ENCODE measurements around the gene CRLF1. TPM values are rescaled to one million over a fixed set of nuclear protein-coding genes. Genes with fewer than 3 reads are reported as not detected.

The CRLF1 gene
- total RNA-seq: 10 to 100 TPM in 3 of 4 donors, 1 to 10 TPM in 1; 7.2 to 64.0 (median 38.8) TPM
- polyA plus RNA-seq: 79.6 TPM
- long read RNA-seq, donor 1, transcript CRLF1-201 (9 exons, 1,792 nt): major isoform, 40 of 111 reads
- long read RNA-seq, donor 1, partial matches to known transcripts: 25 of 111 reads
- long read RNA-seq, donor 1, other reads (novel, unspliced or antisense): 45 of 111 reads
- long read RNA-seq, donor 2, transcript CRLF1-201 (9 exons, 1,792 nt): major isoform, 18 of 42 reads
- long read RNA-seq, donor 2, partial matches to known transcripts: 2 of 42 reads
- long read RNA-seq, donor 2, other reads (novel, unspliced or antisense): 22 of 42 reads
- long read RNA-seq, donor 3, partial matches to known transcripts: 2 of 20 reads
- long read RNA-seq, donor 3, other reads (novel, unspliced or antisense): 17 of 20 reads
- long read RNA-seq, donor 4, partial matches to known transcripts: 1 of 12 reads
- long read RNA-seq, donor 4, other reads (novel, unspliced or antisense): 8 of 12 reads

DNA sequence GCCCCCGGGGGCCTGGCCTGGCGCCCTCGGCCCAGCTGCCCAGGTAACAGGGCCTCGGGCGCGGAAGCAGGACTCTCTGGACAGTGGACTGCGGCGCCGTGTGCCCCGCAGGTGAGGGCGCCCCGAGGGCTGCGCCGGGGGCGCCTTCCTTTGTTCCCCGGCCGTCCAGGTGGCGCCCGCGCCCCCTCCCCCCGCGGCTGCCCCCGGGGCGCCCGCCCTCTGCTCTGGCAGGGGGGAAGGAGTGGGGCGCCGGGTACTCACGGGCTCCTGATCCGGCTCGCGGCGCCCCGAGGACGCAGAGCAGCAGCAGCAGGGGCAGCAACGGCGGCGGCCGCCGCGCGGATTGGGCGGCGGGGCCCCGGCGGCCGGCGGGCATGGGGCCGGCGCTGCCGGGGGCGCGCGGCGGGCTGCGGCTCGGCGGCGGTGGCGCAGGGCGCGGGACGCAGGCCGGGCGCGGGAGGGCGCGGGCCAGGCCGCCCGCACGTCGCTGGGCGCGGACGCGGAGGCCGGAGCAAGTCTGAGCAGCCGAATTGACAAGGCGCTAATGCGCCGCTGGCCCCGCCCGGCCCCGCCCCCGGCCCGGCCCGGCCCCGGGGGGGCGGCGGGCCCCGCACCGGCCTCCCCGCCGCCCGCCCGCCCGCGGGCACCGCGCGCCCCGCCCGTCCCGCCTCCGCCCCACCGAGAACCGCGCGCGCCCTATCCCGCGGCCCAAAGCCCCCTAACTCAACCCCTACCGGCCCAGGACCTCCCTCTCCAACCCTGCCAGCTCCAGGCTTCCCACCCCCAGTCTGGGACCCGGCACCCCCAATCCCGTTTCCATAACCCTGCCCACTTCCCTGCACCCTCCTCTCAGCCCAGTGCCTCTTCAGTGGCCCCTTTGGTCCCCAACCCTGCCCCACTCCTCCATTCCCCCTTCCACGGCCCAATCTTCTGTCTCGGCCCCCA, at the start of gene CRLF1:
CRLF1 (minus strand) TSS at position 519 of the 945 bp plus-strand sequence; CDS start at position 376, 143 bp downstream.
- H3K4me1 ChIP-seq (ENCODE audit: control insufficient read depth, insufficient read depth, low read length): no peaks in the 10 kb centered on the region
- under 1% methylated on average over 113 of the region's 116 CpGs for WGBS
- ATAC-seq: no peak
- no peaks in the 10 kb centered on the region for H3K9me3 ChIP-seq (ENCODE audit: control insufficient read depth, low read length)
- H3K4me3 ChIP-seq (ENCODE audit: low read length): peak within 1 kb of the TSS; percentile 52
- peak in 1 of 3 donors; percentile 55 for DNase-seq
- H3K27ac ChIP-seq (ENCODE audit: low read length): no peak within 1 kb of the TSS
- H3K27me3 ChIP-seq (ENCODE audit: control insufficient read depth, insufficient read depth): no peaks in the 10 kb centered on the region
- intact Hi-C loops (cut with DNase I): no loop called here

- WGBS: 96% methylated on average over 13 of the region's 13 CpGs
- no peak for ATAC-seq
- Histone ChIP-seq H3K27ac (ENCODE audit: low read length) (no peak overlapping the region), H3K9me3 (ENCODE audit: control insufficient read depth, low read length) (no peaks in the 10 kb centered on the region), H3K27me3 (ENCODE audit: control insufficient read depth, insufficient read depth) (no peaks in the 10 kb centered on the region), H3K4me1 (ENCODE audit: control insufficient read depth, insufficient read depth, low read length) (peaks cover 23% of the 10 kb centered on the region), H3K4me3 (ENCODE audit: low read length) (no peak overlapping the region)
- DNase-seq: no peak
- intact Hi-C loops (cut with DNase I): no loop called here
Measured at GRCh38 chr19:18655173-18655844, 48.7 kb upstream of the CRLF1 start.

DNA sequence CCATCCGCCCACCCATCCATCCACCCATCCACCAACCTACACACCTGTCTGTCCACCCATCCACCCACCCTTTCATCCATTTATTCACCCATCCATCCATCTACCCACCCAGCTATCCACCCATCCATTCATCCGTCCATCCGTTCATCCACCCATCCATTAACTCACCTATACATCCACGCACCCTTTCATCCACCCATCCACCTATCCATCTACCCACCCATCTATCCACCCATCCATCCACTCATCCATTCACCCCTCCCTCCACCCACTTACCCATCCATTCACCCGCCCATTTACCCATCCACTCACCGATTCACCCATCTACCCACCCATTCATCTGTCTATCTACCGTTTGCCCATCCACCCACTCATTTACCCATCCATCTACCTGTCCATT, 47.9 kb upstream of the CRLF1 start:
- H3K4me3 ChIP-seq (ENCODE audit: low read length): no peak overlapping the region
- 97% methylated on average over 7 of the region's 7 CpGs for WGBS
- intact Hi-C loops (cut with DNase I): no loop called here
- ATAC-seq (no peak), DNase-seq (no peak)
- H3K4me1 ChIP-seq (ENCODE audit: control insufficient read depth, insufficient read depth, low read length): peaks cover 26% of the 10 kb centered on the region
- H3K27me3 ChIP-seq (ENCODE audit: control insufficient read depth, insufficient read depth): no peaks in the 10 kb centered on the region
- H3K9me3 ChIP-seq (ENCODE audit: control insufficient read depth, low read length): no peaks in the 10 kb centered on the region
- no peak overlapping the region for H3K27ac ChIP-seq (ENCODE audit: low read length)

DNA sequence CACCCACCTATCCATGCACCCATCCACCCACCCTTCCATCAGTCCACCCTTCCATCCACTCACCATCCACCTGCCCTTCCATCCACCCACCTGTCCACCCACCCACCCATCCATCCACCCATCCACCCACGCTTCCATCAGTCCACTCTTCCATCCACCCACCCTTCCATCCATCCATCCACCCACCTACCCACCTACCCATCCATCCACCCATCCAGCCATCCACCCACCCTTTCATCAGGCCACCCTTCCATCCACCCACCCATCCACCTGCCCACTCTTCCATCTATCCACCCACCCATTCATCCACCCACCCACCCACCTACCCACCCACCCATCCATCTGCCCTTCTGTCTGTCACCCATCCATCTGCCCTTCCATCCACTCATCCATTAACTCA, 47.3 kb upstream of the CRLF1 start:
- H3K27ac ChIP-seq (ENCODE audit: low read length): no peak overlapping the region
- peaks cover 28% of the 10 kb centered on the region for H3K4me1 ChIP-seq (ENCODE audit: control insufficient read depth, insufficient read depth, low read length)
- H3K9me3 ChIP-seq (ENCODE audit: control insufficient read depth, low read length): no peaks in the 10 kb centered on the region
- H3K27me3 ChIP-seq (ENCODE audit: control insufficient read depth, insufficient read depth): no peaks in the 10 kb centered on the region
- H3K4me3 ChIP-seq (ENCODE audit: low read length): no peak overlapping the region
- DNase-seq (no peak), ATAC-seq (no peak)
- WGBS: 100% methylated on average over 1 of the region's 1 CpG
- intact Hi-C loops (cut with DNase I): no loop called here

GRCh38 chr19:18651733-18652132, 45.1 kb upstream of the CRLF1 start:
- Histone ChIP-seq H3K27ac (ENCODE audit: low read length) (no peak overlapping the region), H3K4me1 (ENCODE audit: control insufficient read depth, insufficient read depth, low read length) (peaks cover 21% of the 10 kb centered on the region), H3K4me3 (ENCODE audit: low read length) (no peak overlapping the region), H3K27me3 (ENCODE audit: control insufficient read depth, insufficient read depth) (no peaks in the 10 kb centered on the region), H3K9me3 (ENCODE audit: control insufficient read depth, low read length) (no peaks in the 10 kb centered on the region)
- ATAC-seq (no peak), DNase-seq (peak in 1 of 3 donors; percentile 58)
- 88% methylated on average over 6 of the region's 6 CpGs for WGBS
- intact Hi-C loops (cut with DNase I): no loop called here

DNA sequence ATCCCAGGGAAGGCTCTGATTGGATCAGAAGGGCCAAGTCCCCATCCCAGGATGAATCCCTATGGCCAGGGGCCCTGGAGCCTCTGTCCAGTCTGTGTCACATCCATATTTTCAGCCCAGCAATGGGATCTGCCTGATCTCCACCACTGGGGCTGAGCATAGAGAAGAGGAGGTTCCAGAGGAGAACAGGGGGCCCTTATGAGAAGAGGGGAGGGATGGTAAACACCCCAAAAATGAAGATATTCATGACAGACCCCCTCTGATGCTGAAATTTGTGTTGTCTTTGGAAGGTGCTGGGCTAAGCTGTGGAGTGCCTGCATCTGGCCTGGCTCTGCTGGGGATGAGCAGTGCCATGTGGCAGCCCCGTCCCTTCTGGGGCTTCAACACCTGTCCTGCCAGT, 44.7 kb upstream of the CRLF1 start:
- Histone ChIP-seq H3K27me3 (ENCODE audit: control insufficient read depth, insufficient read depth) (no peaks in the 10 kb centered on the region), H3K4me1 (ENCODE audit: control insufficient read depth, insufficient read depth, low read length) (peaks cover 21% of the 10 kb centered on the region), H3K9me3 (ENCODE audit: control insufficient read depth, low read length) (no peaks in the 10 kb centered on the region), H3K4me3 (ENCODE audit: low read length) (no peak overlapping the region), H3K27ac (ENCODE audit: low read length) (peak overlapping the region; percentile 84)
- intact Hi-C loops (cut with DNase I): no loop called here
- no peak for ATAC-seq
- no peak for DNase-seq
- WGBS: 91% methylated on average over 1 of the region's 1 CpG

GRCh38 chr19:18650468-18651041, 44.0 kb upstream of the CRLF1 start:
- no peak overlapping the region for H3K4me3 ChIP-seq (ENCODE audit: low read length)
- H3K27ac ChIP-seq (ENCODE audit: low read length): peak overlapping the region; percentile 84
- ATAC-seq: peak; percentile 69 to 86
- WGBS: 21% methylated on average over 34 of the region's 34 CpGs
- DNase-seq: peak; percentile 93 to 94 (median 94)
- peaks cover 21% of the 10 kb centered on the region for H3K4me1 ChIP-seq (ENCODE audit: control insufficient read depth, insufficient read depth, low read length)
- no peaks in the 10 kb centered on the region for H3K27me3 ChIP-seq (ENCODE audit: control insufficient read depth, insufficient read depth)
- no peaks in the 10 kb centered on the region for H3K9me3 ChIP-seq (ENCODE audit: control insufficient read depth, low read length)
- intact Hi-C loops (cut with DNase I): no loop called here

DNA sequence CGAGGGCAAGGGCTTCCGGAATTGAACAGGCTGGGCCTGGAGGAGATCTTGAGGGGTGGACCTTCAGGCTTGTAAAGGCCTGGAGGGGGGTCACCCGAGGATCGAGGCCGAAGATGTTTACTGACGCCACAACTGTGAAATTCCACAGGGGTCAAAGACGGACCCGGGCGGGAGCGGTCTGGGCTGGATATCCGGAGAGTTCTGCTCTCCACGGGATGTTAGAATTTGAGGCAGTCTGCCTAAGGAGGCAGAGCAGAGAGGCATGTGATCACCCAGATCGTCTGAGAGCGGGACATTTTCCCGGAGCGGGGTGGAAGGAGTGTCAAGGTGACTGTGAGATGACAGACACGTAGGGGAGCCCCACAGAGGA, 43.4 kb upstream of the CRLF1 start:
- Histone ChIP-seq H3K4me3 (ENCODE audit: low read length) (no peak overlapping the region), H3K4me1 (ENCODE audit: control insufficient read depth, insufficient read depth, low read length) (peaks cover 21% of the 10 kb centered on the region), H3K27ac (ENCODE audit: low read length) (peak overlapping the region; percentile 84), H3K9me3 (ENCODE audit: control insufficient read depth, low read length) (no peaks in the 10 kb centered on the region), H3K27me3 (ENCODE audit: control insufficient read depth, insufficient read depth) (no peaks in the 10 kb centered on the region)
- DNase-seq: peak; percentile 73 to 87 (median 87)
- 9% methylated on average over 17 of the region's 17 CpGs for WGBS
- peak; percentile 67 to 75 for ATAC-seq
- intact Hi-C loops (cut with DNase I): no loop called here

GRCh38 chr19:18649371-18650020, 42.9 kb upstream of the CRLF1 start:
- peak overlapping the region; percentile 2 for H3K4me3 ChIP-seq (ENCODE audit: low read length)
- WGBS: 10% methylated on average over 25 of the region's 25 CpGs
- ATAC-seq (peak; percentile 58 to 65), DNase-seq (peak; percentile 81 to 92 (median 91))
- no peaks in the 10 kb centered on the region for H3K9me3 ChIP-seq (ENCODE audit: control insufficient read depth, low read length)
- peak overlapping the region; percentile 84 for H3K27ac ChIP-seq (ENCODE audit: low read length)
- H3K4me1 ChIP-seq (ENCODE audit: control insufficient read depth, insufficient read depth, low read length): peaks cover 21% of the 10 kb centered on the region
- intact Hi-C loops (cut with DNase I): no loop called here
- no peaks in the 10 kb centered on the region for H3K27me3 ChIP-seq (ENCODE audit: control insufficient read depth, insufficient read depth)

DNA sequence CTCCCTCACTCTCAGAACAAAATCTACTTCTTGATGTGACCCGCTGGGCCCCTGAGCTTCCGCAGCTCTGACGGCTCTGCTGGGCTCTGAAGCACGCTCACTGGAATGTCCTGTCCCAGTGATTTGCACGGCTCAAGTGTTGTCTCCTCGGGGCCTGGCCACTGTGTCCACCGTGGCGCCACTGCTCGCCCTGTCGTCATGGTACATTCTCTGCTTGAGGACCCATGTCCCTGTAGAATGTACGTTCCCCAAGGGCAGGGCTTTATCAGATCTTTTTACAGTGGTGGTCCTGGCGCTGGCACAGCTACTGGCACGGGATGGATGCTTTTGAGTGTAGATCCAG, 42.3 kb upstream of the CRLF1 start:
- intact Hi-C loops (cut with DNase I): no loop called here
- DNase-seq (peak; percentile 61 to 82 (median 80)), ATAC-seq (peak; percentile 20 to 33)
- Histone ChIP-seq H3K4me1 (ENCODE audit: control insufficient read depth, insufficient read depth, low read length) (peaks cover 21% of the 10 kb centered on the region), H3K27me3 (ENCODE audit: control insufficient read depth, insufficient read depth) (no peaks in the 10 kb centered on the region), H3K9me3 (ENCODE audit: control insufficient read depth, low read length) (no peaks in the 10 kb centered on the region), H3K27ac (ENCODE audit: low read length) (peak overlapping the region; percentile 84), H3K4me3 (ENCODE audit: low read length) (no peak overlapping the region)
- 37% methylated on average over 13 of the region's 13 CpGs for WGBS

All from right cardiac atrium (tissue), 5 donors.